Hematopoietic multipotent progenitor cell (in vitro differentiated cells): ENCODE measurements around the gene GNG8. TPM values are rescaled to one million over a fixed set of nuclear protein-coding genes. Genes with fewer than 3 reads are reported as not detected.
A peak's percentile ranks its signal among the peaks of the same experiment; 100 is the strongest.

Experiments used
- DNase-seq, 3 donors: peaks; one replicate each; pipeline ENCODE4 v3.0.0-alpha.2; 2011 to 2015; ENCODE audit warnings: low read depth in 2 of 3, low spot score in 2 of 3
- total RNA-seq: library from RNA; depleted of rRNA; stranded (reverse); fragments of >200 nt; gene quantifications from one replicate; pipeline ENCODE4 v1.2.3, GENCODE V29; 2012

GNG8 gene
- total RNA-seq, 1 donor: not detected

DNA sequence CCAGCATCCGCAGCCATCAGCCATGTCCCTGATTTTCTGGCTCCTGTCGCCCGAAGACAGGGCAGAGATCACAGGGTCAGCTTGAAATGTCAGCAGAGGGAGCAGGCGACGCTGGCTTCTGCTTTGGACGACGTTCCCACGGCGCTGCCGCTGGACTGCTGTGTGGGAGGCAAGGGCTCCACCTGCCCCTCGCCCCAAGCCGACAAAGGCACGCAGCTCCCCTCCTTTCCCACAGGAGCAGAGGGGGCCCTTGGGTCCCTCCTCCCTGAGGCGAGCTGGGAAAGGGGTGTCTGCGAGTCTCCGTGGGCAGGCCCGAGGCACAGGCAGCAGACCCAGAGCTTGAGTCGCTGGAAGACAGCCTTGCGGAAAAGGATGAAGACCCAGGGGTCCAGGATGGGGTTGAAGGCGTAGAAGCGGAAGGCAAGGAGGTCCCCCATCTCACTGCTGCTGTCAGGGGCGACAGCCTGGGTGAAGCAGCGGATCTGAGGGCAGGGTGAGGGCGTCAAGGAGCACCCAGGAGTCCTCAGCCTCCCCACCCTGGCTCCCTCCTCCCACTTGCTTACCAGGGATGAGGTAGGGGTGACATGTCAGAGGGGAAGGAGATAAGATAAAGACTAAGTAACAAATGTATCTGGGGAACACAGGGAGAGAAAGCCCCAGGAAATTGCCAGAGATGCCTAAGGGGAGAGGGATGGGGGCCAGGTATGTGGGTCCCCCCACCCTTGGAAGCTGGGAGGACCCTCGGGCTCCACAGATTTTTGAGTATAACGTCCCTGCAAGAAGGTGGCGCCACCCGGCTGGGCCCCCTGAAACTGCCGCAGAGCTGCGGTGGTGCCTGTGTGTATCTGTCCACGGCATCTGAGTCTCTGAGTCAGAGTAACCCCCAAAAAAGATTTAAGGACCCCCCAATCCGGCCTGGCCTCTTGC lies 14.5 kb downstream of the GNG8 start:
- DNase-seq: no peak

DNA sequence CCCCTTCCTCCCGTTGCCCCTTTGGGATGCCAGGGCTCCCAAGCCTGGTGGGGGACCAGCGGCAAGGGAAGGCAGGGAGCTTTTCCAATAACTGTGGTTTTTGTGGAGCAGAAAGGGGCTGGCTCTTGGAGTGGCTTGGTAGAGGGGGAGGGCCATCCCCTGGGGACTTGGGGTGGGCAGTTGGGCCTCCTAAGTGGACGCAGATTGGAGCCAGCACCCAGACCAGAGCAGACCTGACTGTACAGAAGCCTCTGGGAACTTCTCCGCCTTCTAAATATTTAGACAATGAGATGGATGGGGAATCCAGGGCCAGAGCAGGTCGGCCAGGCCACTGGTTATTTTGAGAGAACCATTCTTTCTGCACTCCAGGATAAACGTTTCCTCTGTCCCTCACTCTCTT lies 15.3 kb downstream of the GNG8 start:
- no peak for DNase-seq

DNA sequence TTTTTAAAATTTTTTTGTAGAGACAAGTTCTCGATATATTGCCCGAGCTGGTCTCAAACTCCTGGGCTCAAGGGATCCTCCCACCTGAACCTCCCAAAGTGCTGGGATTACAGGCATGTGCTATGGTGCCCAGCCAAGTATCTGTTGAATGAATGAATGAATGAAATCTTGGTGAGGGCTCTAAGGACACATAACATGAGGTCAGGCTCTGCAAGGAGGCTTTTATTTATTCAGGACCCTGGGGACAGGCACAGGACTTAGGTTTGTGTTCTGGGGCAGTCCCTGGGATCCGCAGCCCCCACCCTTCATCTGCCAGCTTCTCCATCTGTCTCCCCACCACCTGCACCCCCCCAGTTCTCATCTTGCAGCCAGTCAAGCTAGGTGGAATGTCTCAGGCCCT lies 15.7 kb downstream of the GNG8 start:
- DNase-seq: no peak

DNA sequence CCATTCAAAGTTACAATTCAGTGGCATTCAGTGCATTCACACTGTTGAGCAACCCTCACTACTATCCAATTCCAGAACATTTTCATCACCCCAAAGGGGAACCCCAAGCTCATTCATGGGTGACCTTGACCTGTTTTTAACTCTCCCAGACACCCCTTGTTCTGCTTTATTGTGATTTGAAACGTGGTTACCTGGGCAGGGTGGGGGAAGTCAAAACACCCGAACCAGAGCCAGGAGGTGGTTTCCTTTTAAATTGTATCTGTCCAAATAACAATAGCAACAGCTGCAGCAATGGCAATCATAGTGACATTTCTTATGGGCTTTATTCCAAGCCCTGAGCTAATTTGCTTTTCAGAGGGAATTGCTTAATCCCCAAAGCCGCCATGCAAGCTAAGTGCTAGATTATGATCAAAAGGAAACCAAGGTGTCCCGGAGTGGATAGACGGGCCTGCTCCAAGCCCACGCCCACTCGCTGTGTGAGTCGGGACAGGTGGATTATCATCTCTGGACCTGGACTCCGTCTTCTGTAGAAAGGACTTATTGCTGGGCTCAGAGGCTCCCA lies 17.3 kb downstream of the GNG8 start:
- peak in 1 of 3 donors; percentile 32 for DNase-seq

DNA sequence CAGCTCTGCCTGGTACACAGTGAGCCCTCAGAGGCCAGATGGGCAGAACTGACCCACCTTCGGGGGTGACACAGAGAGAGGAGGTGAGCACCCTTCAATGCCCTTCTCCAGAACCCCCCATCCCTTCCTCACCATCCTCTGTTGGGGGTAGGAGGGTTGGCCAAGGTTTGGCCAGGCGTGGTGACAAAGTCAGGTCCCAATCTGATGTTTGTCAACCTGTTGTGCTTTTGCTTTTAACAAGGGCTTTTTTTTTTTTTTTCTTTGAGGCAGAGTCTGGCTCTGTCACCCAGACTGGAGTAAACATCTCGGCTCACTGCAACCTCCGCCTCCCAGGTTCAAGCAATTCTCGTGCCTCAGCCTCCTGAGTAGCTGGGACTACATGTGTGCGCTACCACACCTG lies 18.4 kb downstream of the GNG8 start:
- no peak for DNase-seq

DNA sequence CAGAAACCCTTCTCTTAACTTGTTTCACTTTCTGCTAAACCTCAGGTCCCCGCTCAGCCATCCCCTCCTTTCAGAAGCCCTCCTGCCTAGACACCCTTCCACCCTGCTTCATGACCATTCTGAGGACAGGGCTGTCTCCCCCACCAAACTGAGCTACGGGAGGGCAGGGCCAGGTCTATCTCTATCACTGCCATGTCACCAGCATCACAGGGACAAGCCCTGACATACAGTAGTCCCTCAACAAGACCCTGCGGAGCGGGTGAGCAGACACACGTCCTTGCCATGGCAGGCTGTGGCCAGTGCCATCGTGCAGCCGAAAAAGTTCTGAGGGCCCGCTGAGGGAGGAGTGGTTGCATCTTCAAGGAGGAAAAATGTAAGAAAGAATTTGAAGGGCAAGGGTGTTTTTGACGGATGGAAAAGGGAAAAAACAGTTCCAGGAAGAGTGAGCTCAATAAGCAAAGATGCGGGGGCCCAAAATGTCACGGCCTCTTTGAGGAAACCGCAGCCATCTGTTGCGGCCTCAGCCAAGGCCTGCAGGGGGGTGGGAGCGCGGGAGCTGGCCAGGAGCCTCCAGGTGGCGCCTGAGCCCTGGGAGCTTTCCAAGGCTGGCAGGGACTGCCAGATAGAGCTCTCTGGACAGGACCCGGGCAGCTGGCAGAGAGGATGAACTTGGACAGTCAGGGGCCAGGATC lies 19.2 kb downstream of the GNG8 start:
- DNase-seq: peak in 2 of 3 donors; percentile 80 to 88

DNA sequence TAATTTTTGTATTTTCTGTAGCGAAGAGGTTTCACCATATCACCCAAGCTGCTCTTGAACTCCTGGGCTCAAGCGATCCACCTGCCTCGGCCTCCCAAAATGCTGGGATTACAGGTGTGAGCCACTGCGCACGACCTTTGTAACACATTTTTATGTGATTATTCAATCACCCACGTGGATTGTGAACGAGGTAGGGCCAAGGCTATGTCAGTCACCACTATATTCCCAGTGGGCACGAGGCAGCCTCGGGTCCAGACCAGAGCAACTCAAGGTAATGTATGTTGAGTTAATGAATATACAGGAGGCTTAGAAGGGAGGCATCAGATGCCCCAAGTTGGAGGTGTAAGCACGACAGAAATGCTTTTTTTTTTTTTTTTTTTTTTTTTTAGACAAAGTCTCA lies 20.0 kb downstream of the GNG8 start:
- no peak for DNase-seq

DNA sequence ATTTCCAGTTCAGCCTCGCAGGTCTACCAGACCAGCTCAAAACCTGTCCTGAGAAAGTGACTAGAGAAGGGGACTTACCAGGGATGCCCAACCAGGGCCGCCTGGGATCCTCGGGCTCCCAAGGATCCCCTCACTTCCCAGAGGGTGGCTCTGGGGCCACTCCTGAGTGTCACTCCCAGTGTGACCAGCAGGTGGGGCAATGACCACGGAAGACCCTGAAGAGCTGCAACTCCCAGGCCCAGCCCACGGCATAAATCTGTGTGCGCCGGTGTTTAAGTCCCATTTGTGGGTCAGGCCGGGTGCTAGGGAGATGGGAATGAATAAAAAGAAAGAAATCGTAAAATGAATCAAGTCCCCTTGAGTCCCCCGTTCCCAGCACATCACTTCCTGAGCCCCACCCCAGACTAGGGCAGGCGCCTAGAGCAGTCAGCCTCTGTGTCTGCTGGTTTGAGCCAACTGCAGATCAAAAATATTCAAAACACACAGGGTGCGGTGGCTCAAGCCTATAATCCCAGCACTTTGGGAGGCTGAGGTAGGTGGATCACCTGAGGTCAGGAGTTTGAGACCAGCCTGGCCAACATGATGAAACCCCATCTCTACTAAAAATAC lies 21.8 kb downstream of the GNG8 start:
- peak; percentile 70 to 80 (median 72) for DNase-seq

DNA sequence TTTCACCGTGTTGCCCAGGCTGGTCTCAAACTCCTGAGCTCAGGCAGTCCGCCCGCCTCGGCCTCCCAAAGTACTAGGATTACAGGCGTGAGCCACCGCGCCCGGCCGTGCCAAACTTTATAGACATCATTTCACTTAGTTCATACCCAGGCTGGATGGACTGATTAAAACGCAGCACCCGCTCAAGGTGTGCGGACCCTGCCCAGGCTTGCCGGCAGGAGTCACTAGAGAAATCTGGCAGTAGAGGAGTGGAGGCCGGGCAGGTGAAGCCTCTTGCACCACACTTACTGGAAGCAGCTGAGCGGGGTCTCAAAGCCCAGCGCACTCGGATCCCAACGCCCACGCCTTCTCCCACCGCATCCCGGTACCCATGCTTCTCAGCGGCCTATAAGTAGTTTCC lies 22.5 kb downstream of the GNG8 start:
- DNase-seq: no peak

DNA sequence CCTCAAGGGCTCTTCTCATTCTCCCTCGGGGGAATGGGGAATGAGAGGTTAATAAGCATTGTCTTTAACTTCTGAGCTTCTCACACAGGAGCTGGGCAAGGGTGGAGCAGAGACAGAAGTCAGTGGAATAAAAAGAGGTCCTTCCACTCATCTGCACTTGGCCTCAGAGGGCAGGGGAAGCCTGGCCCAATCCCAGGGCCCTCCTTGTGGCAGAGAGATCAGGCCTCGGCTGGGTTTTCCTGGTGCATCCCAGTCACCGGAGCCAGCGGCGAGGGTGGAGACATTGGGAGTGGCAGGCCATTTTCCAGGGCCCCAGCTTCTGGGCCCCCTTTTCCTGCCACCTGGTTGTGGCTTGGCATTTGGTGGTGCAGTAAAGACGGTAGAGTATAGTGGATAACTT lies 24.2 kb downstream of the GNG8 start:
- DNase-seq: no peak

DNA sequence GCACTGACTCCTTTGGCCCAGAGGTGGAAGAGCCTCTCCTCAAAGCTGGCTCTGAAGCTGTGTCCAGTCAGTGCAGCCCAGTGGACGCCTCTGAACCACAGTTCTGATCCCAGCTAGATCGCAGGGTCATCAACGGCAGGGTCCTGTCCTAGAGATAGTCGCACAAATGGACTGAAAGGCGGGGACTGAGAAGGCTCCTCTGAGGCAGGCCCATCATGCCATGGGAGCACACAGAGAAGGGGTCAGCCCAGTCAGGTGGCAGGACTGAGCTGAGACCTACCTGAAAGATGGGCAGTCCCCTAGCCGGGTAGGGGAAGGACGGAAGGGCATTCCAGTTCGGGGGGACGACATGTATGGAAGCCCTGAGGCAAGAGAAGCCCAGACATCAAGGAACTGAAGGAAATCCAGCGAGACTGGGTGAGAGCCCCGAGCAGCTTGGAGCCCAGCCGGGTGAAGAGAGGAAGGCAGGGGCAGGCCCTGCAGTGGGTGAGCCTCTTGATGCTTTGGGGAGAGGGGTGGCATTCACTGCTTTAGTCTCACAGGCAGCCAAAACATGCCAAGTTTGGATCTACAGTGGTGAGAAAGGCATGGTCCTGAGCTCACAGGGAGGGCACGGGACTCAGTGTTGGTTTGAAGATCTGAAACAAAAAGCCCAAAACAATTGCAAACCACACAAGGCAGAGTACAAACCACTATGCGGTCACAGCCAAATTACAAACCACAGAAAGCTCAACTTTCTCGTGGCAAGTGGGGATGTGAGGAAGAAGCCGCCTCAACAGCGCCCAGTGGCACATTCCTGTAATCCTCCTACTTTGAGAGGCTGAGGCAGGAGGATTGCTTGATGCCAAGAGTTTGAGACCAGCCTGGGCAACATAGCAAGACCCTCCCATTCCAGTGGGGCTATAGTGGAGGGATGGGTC lies 24.9 kb downstream of the GNG8 start:
- DNase-seq: peak in 2 of 3 donors; percentile 48 to 65

DNA sequence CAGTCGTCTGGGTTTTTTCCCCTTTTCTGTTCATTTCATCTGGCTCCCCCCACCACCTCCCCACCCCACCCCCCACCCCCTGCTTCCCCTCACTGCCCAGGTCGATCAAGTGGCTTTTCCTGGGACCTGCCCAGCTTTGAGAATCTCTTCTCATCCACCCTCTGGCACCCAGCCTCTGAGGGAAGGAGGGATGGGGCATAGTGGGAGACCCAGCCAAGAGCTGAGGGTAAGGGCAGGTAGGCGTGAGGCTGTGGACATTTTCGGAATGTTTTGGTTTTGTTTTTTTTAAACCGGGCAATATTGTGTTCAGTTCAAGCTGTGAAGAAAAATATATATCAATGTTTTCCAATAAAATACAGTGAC lies 25.6 kb downstream of the GNG8 start:
- no peak for DNase-seq

DNA sequence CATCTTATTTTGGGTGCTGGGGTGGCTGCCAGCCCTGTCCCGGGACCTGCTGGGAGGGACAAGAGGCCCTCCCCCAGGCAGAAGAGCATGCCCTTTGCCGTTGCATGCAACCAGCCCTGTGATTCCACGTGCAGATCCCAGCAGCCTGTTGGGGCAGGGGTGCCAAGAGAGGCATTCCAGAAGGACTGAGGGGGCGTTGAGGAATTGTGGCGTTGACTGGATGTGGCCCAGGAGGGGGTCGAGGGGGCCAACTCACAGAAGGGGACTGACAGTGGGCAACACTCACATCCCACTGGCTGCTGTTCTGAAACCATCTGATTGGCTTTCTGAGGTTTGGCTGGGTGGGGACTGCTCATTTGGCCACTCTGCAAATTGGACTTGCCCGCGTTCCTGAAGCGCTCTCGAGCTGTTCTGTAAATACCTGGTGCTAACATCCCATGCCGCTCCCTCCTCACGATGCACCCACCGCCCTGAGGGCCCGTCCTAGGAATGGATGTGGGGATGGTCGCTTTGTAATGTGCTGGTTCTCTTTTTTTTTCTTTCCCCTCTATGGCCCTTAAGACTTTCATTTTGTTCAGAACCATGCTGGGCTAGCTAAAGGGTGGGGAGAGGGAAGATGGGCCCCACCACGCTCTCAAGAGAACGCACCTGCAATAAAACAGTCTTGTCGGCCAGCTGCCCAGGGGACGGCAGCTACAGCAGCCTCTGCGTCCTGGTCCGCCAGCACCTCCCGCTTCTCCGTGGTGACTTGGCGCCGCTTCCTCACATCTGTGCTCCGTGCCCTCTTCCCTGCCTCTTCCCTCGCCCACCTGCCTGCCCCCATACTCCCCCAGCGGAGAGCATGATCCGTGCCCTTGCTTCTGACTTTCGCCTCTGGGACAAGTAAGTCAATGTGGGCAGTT lies 26.2 kb downstream of the GNG8 start:
- DNase-seq: no peak

DNA sequence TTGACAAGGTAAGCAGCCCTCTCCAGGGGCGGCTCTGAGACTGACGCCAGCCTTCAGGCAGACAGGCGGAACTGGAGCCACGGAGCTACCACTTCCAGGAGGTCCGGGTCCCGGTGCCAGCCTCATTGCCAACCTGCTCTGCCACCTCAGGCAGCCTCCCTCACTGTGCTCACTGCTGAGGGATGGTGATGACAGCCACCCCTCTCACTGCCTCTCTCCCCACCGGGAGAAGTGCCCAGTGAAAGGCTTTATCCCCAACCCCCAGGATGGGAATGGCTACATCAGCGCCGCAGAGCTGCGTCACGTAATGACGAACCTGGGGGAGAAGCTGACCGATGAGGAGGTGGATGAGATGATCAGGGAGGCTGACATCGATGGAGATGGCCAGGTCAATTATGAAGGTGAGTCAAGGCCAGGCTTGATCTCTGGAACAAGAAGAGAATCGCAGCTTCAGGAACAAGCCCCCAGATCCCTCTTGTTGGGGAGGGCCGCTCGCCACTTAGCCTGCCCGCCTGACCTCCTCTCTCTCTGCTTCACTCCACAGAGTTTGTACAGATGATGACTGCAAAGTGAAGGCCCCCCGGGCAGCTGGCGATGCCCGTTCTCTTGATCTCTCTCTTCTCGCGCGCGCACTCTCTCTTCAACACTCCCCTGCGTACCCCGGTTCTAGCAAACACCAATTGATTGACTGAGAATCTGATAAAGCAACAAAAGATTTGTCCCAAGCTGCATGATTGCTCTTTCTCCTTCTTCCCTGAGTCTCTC lies 27.2 kb downstream of the GNG8 start:
- no peak for DNase-seq

DNA sequence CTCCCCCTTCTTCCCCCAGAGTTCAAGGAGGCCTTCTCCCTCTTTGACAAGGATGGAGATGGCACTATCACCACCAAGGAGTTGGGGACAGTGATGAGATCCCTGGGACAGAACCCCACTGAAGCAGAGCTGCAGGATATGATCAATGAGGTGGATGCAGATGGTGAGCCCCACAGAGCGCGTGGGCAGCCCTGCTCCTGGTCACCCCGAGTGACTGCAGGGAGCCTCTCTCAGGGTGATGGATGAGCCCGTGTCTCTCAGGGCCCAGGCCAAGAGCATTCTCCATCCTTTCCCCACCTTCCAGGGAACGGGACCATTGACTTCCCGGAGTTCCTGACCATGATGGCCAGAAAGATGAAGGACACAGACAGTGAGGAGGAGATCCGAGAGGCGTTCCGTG lies 27.8 kb downstream of the GNG8 start:
- no peak for DNase-seq

DNA sequence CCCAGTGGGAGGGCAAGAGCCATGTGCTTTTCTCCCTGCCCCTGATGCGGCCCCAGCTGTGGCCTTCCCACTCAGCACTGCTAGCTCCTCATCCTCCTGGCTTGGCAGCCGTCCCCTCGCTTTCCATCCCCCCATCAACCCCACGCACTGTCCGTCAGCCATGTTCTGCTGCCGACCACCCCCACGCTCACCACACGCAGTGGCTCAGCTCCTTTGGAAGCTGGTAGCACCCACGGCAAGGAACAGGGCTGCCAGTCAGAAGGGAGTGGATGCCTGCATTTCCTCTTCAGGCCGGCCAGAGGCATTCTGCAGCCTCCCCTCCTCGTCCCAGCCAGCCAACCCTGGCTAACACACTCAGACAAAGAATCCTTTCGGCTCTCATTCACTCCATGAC lies 28.6 kb downstream of the GNG8 start:
- DNase-seq: no peak

DNA sequence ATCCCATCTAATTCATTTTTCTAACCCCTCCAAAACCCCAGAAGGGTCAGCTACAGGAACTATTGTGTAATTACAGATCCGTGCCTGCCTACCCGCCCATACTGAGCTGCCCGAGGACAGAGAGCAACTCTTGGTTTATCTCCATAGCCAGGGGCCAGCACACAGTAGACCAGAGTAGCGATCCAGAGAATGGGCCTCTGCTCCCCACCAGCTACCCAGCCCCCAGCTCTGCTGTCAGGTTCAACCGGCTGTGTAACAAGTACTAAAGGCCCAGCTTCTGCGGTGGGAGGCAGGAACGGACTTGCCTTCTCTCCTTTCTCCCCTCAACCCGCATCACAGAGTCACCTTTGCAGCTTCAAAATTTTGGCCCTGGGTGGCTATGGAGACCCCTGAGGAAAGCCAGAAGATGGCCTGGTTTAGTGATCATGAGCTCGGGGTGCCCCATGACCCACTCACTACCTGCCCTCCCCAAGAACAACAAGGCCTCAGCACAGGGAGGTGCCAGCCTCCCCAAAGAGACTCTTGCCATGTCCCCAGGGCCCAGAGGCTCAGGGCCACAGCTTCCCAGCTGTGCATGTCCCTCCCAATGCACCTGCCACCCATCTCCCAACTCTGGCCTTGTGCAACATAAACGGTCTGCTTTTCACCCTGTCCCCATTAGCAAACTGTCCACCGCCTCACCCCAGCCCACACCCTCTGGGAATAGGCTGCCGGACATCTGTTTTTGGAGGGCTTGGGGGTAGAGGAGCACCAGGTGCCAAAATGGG lies 29.1 kb downstream of the GNG8 start:
- no peak for DNase-seq

DNA sequence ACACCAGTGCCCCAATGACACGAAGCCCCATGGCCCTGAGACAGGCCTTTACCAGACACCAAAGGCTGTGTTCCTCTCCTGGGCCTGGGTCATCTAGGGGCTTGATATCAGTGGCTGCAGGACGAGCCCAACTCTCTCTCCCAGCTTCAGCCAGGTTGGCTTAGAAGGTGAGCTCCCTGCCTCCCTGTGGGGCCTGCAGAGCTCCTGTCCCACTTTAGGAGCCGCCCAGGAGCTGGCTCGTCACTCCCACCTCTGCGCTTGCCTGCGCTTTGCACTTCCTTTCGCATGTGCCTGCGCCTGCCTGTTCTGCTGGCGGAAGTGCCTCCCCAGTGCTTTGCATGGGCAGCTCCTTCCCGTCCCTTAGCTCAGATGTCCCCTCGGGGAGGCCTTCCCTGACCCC lies 30.0 kb downstream of the GNG8 start:
- DNase-seq: no peak
